Stimulated activated CD8-positive, alpha-beta memory T cell treated with anti-CD3 and anti-CD28 coated beads, Interleukin-4, amount 100 ng/mL, for 1 hour (primary cell): ENCODE data around the gene FRRS1.

Experiments
- DNase-seq, 2 donors: peaks; one replicate each; pipeline ENCODE4 v3.0.0-alpha.2; 2020; ENCODE audit warnings: low read depth in 2 of 2, low spot score in 1 of 2

FRRS1 gene

GRCh38 chr1:99681583-99681982, 84.9 kb downstream of the FRRS1 start:
- DNase-seq: no peak

GRCh38 chr1:99680270-99680669, 86.2 kb downstream of the FRRS1 start:
- DNase-seq: no peak

DNA sequence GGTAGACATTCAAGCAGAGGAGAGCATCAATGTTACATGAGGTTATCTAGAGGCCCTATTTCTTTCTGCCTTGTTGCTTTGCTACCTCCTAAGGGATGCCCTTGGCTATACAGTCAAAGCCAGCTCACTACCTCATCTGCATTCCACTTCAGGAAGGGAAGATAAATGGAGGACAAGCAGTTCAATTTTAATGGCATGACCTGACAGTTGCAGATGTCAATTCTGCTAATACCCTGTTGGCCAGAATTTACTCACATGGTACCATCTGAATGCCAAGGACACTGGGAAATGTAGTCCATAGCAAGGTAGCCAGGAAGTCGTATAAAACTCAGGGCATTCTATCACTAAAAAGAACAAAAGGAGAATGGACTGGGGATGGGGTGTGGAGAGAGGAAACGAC, 89.0 kb downstream of the FRRS1 start:
- no peak for DNase-seq

- DNase-seq: no peak
Measured at GRCh38 chr1:99676876-99677275, 89.6 kb downstream of the FRRS1 start.

- no peak for DNase-seq
Measured at GRCh38 chr1:99675994-99676393, 90.4 kb downstream of the FRRS1 start.

DNA sequence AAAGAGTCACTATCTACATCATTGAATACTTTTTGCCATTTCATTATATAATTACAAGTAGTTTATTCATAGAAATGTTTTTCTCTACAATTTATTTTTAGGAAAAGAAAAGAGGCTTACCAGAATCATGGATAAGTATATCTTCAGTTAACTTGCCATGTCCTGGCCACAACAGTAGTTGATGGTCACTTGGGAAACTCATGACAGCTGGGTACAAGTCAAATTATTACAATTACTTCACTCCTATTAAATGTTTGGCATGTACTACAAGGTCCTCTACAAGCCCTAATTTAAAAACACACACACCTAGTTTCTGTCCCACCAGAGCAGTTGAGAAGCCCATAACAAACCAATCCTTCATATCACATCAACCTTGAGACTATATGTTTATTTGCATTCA, 91.1 kb downstream of the FRRS1 start:
- DNase-seq: no peak

DNA sequence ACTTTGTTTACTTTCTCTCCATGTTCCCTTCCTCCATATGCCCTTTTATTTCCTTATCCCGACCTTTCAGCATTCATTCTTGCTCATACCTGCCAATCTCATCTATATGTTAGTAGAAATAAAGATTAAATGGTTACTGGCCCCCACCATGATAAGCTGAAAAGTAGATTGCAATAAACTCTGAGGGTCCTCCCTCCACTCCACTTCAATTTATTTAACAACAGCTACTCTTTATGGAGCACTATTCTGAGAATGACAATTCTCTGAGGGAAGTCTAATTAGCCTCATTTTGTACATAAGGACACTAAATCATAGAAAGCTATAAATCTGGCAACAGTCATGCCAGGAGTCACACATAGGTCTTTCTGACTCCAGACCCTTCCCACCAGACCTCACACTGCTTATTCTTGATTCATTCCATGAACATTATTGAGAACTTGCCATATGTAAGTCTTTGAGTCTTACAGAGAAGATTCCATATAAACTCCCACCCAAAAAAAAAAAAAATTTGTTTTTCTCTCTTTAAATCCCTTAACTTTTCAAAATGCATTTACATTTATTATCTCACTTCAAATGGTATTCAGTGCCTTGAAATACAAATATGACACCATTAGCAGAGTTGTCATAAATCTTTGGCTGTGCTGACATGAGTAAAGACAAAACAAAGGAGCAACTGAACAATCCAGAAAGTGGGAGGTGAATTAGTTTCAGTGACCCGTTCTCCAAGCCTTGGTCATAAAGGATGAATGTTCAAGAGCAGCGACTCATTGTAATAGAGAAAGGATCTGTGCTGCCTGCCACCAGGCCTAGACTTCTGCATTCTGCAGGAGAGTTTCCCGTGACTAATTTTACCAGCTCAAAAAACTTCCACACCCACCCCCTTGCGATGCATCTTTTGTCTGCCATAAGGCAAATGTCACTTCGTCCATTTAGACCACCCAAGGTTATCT, 92.0 kb downstream of the FRRS1 start:
- no peak for DNase-seq

DNA sequence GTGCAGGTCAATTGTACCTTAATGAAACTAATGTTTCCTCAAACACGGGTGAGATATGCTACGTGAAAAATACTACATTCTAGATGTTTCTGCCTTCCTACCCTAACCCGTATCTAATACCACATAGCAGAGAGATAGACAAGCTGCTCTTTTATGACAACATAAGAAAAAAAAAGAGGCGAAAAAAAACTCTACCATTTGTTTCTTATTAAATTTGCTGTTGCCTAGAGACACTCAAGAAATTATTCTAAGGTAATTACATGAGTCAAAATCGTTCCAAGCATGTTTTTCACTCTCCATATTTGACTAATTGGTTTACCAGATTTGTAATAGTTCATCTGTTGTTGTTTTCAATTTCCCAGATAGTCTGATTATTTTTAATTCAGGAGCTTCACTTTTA, 93.1 kb downstream of the FRRS1 start:
- DNase-seq: no peak

GRCh38 chr1:99672530-99673213, 93.8 kb downstream of the FRRS1 start:
- DNase-seq: no peak

DNA sequence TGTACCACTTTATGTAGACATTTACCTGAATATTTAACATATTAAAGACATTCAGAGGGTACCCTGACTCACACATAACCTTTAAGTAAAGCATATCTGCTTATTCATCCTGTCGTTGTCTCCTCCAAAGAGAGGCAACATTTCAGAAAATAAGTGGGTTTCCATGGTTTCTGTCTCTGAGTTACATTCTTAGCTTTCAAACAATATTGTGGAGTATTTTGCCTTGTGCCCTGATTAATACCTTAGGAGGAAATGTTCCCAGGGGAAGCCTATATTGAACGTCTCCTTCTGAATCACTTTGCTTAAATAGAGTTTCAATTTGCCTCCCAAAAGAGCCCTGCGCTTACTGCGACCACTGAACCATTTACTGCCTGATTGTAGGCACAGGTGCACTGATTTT, 94.4 kb downstream of the FRRS1 start:
- DNase-seq: no peak

GRCh38 chr1:99670583-99670982, 95.9 kb downstream of the FRRS1 start:
- DNase-seq: no peak

DNA sequence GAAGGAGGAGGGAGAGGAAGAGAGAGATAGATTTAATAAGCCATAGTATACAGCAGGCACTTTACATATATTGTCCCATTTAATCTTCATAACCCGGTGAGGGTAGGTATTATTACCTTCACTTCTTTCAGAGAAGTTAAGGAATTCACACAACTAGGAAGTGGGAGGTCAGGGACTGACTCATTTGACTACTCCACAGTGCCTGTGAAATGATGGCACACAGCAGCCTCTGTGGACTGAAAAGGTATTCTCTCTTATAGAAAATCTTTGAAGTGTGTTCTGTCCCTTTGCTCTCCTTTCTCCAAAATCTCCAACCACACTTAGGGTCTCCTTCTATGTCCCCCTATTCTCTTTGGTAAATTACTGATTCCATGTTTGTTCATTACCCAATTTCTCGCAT, 96.6 kb downstream of the FRRS1 start:
- DNase-seq: no peak

GRCh38 chr1:99669376-99669775, 97.1 kb downstream of the FRRS1 start:
- no peak for DNase-seq

GRCh38 chr1:99665212-99665611, 101.2 kb downstream of the FRRS1 start:
- no peak for DNase-seq

GRCh38 chr1:99663501-99663900, 102.9 kb downstream of the FRRS1 start:
- DNase-seq: no peak

DNA sequence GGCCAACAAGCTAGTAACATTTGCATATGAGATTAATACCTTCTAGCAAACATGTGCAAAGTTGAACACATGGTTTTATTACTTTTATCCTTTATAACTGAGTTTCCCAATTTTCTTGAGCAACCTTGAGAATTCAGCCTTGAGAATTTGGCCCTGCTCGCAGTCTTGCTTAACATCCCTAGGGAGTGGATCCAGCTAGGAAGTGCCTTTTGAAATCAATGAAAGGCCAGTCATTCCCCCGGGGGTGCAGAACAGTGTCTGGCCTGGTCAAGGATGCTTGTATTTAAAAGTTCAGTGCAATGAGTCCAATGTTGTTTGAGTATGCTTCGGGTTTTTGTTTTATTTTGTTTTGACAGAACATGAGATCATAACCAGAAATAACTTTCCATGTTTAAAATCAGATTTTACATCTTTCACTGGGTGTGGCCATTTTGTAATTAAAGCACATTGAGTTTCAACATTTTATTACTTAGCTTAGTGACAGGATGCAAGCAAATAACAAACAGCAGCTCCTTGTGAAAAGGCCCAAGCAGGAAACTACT, 103.8 kb downstream of the FRRS1 start:
- DNase-seq: no peak

DNA sequence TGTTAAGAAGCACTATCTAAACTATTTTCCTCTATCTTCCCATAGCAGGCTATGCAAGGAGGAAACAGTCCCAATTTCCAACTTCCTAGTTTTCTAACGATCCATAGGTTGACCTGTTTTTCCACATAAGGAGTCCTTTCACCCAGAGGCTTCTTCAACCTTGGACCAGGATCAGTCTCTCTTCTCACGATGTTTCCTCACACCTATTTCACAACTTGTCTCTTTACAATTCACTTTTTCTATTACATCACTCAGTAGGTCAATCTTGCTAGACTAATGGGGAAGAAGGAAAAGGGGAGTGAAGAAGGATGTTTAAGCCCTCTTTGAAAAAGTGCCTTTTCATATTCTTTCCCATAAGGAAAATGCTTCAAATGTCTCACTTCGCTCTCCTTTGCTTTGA, 104.7 kb downstream of the FRRS1 start:
- no peak for DNase-seq

GRCh38 chr1:99660496-99660895, 105.9 kb downstream of the FRRS1 start:
- no peak for DNase-seq

DNA sequence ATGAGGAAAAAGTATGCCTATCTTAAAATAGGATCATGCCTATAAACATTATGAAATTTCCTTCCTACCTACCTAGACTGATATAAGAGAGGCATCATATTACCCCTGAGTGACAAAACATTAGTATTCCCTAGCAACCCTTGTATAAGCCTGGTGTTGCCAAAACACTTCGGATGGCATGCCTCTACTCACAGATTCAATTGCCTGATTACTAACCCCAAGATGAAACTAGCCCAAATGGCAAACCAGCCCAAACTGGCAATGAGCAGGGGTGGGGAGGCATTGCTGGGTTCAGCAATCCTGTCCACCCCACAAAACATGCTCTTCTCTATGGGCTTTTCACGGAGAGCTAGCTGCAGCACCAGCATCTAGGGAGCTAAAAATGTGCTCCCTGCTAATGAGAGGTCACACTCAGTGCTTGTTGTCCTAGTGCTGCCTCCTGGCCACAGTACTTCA, 106.7 kb downstream of the FRRS1 start:
- DNase-seq: no peak
